ENCODE results near the gene TM9SF1. TPM values are rescaled to one million over a fixed set of nuclear protein-coding genes. Genes with fewer than 3 reads are reported as not detected.

TM9SF1 gene
- total RNA-seq, 1 donor from 2014 or later: 48.9 TPM

DNA sequence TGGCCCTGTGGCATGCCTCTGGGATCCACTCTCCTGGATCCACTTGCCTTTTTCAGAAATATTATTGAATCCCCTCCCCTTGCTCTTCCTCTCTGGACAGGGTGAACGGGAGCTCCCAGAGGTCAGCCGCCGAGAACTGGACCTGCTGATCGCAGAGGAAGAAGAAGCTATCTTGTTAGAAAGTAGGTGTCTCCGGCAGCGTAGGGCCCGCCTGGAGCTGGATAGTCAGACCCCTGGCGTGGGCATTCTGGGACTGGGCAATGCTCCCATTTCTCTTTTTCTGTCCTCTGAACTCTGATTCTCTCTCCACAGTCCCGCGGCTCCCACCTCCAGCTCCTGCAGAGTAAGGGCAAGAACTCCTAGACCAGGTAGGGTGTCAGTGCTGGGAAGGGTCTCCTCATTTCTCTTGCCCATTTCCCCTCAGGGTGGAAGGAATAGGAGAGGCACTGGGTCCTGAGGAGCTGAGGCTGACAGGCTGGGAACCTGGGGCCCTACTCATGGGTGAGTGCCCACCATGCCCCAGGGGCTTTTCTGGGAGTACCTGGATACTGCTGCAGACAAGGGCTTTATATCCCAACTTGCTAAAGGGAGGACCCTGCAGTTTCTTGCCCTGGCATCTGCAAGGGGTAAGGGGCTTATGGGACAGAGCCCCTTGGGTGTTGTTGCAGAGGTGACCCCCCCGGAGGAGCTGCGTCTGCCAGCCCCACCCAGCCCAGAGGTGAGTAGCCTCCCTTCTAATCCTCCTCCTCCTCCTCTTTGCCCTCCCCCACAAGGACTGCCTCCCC is 18.0 kb downstream of the TM9SF1 start:
- Histone ChIP-seq H3K27ac (no peak overlapping the region), H3K36me3 (peaks cover 92% of the 10 kb centered on the region), H3K4me3 (no peak overlapping the region), H3K27me3 (ENCODE audit: low read depth) (no peaks in the 10 kb centered on the region), H3K9me3 (no peaks in the 10 kb centered on the region), H3K4me1 (peaks cover 2% of the 10 kb centered on the region)
- ATAC-seq (no peak), DNase-seq (no peak)
- intact Hi-C loops (cut with DNase I): no loop called here
- TF ChIP-seq, protein P1, sequence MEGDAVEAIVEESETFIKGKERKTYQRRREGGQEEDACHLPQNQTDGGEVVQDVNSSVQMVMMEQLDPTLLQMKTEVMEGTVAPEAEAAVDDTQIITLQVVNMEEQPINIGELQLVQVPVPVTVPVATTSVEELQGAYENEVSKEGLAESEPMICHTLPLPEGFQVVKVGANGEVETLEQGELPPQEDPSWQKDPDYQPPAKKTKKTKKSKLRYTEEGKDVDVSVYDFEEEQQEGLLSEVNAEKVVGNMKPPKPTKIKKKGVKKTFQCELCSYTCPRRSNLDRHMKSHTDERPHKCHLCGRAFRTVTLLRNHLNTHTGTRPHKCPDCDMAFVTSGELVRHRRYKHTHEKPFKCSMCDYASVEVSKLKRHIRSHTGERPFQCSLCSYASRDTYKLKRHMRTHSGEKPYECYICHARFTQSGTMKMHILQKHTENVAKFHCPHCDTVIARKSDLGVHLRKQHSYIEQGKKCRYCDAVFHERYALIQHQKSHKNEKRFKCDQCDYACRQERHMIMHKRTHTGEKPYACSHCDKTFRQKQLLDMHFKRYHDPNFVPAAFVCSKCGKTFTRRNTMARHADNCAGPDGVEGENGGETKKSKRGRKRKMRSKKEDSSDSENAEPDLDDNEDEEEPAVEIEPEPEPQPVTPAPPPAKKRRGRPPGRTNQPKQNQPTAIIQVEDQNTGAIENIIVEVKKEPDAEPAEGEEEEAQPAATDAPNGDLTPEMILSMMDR (IDR thresholded peaks at IDR 0.05): no peak

DNA sequence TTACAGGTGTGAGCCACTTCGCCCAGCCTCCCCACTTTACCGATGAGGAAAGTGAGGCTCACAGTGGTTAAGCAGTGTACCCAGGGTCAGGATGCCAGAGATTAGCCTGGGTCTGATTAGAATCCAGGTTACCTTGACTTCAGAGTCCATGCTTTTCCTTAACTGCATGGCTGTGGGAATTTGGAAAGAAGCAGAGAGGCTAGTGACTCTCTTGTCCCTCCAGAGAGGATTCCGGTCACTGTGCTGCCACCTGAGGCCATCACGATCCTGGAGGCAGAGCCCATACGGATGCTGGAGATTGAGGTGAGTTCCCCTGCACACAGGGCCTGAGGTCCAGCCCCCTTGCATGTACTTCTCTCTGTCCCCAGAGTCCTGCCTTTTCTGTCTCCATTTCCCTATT is 18.6 kb downstream of the TM9SF1 start:
- TF ChIP-seq, protein P1 (IDR thresholded peaks at IDR 0.05): no peak
- H3K4me1 ChIP-seq: peaks cover 8% of the 10 kb centered on the region
- no peak for ATAC-seq
- DNase-seq: no peak
- peaks cover 88% of the 10 kb centered on the region for H3K36me3 ChIP-seq
- no peak overlapping the region for H3K4me3 ChIP-seq
- H3K27me3 ChIP-seq (ENCODE audit: low read depth): no peaks in the 10 kb centered on the region
- intact Hi-C loops (cut with DNase I): no loop called here
- no peaks in the 10 kb centered on the region for H3K9me3 ChIP-seq
- H3K27ac ChIP-seq: no peak overlapping the region

DNA sequence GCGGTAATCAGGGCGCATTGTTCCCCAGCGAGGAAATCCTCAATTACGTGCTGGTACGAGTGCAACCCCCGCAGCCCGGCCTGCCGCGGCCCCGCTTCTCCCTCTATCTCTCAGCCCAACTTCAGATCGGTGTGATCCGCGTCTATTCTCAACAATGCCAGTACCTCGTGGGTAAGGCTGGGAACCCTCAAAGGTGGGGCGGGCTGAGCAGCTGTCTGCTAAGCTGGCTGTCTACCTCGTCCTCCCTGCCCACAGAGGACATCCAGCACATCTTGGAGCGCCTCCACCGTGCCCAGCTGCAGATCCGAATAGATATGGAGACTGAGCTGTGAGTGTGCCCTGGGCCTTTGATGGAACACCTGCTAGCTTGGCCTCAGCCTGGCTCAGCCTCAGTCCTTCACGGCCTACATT is 22.4 kb downstream of the TM9SF1 start:
- TF ChIP-seq, protein P1 (IDR thresholded peaks at IDR 0.05): no peak
- Histone ChIP-seq H3K9me3 (no peaks in the 10 kb centered on the region), H3K27ac (no peak overlapping the region), H3K4me1 (peaks cover 13% of the 10 kb centered on the region), H3K27me3 (ENCODE audit: low read depth) (no peaks in the 10 kb centered on the region), H3K4me3 (peak overlapping the region; percentile 44), H3K36me3 (peaks cover 76% of the 10 kb centered on the region)
- intact Hi-C loops (cut with DNase I): no loop called here
- ATAC-seq (no peak), DNase-seq (no peak)

DNA sequence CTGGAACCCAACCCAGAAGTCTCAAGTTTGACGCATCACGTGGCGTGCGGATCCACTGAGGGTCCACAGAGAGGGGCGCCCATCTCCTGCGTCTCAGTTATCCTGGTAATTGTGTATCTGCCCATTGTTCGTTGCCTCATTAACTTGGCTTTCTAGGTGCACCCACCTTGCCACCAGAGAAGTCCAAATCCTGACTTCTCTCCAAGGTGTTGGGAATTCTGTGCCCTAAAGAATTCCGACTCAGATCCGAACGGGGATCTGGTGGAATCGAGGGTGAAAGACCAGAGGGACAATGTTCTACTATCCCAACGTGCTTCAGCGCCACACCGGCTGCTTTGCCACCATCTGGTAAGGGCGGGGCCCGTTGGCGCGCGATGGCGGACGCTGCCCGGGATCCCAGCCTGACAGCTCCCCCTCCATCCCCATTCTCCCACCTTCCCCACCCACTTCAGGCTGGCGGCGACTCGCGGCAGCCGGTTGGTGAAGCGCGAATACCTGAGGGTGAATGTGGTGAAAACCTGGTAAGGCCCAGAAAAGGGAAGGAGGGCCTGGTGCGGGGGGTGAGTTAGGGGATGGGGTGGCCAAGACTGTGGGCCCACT is 22.9 kb downstream of the TM9SF1 start:
- H3K4me3 ChIP-seq: peak overlapping the region; percentile 44
- peak overlapping the region; percentile 60 for H3K27ac ChIP-seq
- no peak for DNase-seq
- TF ChIP-seq, protein P1 (IDR thresholded peaks at IDR 0.05): no peak
- peaks cover 76% of the 10 kb centered on the region for H3K36me3 ChIP-seq
- H3K27me3 ChIP-seq (ENCODE audit: low read depth): no peaks in the 10 kb centered on the region
- H3K4me1 ChIP-seq: peaks cover 13% of the 10 kb centered on the region
- peak in 1 of 2 donors; percentile 8 for ATAC-seq
- intact Hi-C loops (cut with DNase I): no loop called here
- no peaks in the 10 kb centered on the region for H3K9me3 ChIP-seq

DNA sequence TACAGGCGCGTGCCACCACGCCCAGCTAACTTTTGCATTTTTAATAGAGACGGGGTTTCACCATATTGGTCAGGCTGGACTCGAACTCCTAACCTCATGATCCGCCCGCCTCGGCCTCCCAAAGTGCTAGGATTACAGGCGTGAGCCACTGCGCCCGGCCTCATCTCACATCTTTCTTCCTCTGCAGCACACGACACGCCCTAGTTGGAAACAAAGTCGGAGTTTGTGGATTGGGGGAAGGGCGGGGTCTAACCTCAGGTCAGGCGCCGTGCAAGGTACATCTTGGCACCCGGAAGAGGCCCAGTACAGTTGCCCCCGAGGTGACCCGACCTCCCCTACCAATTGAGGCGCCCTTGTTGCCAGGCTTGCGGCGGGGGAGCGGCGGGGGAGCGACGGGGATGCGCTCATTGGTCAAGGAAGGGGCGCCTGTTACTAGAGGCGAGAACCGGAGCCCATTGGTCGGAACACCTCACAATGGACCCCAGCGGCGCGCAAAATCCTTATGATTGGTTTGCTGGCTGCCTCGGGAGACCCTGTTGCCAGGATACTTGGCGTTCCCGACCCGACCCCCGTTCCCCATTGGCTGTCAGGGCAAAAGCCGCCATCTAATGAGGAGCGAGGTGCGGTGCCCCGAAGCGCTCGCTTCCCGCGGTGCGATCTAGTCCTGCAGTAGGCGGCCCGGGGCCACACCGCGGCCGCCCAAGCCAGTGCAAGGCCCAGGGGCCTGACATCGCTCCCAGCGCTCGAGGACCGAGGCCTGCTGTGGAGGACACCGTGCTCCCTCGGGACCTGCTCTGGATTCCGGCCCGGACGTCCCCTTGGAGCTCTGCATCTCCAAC is 23.6 kb downstream of the TM9SF1 start, which contains the start of gene REC8:
Gene REC8 (plus strand): TSS at position 659 of the 839 bp plus-strand sequence. CDS start 473 bp downstream, outside the sequence.
- Histone ChIP-seq H3K9me3 (no peaks in the 10 kb centered on the region), H3K27ac (peak within 1 kb of the TSS; percentile 60), H3K4me1 (peaks cover 13% of the 10 kb centered on the region), H3K27me3 (ENCODE audit: low read depth) (no peaks in the 10 kb centered on the region), H3K36me3 (peaks cover 76% of the 10 kb centered on the region), H3K4me3 (peak within 1 kb of the TSS; percentile 44)
- ATAC-seq (peak; percentile 91 to 92), DNase-seq (peak; percentile 87)
- TF ChIP-seq, protein P1 (IDR thresholded peaks at IDR 0.05): no peak
- intact Hi-C loops (cut with DNase I): no loop called here
